IMR-90 (cell line): ENCODE measurements around the gene PFAS. TPM values are rescaled to one million over a fixed set of nuclear protein-coding genes. Genes with fewer than 3 reads are reported as not detected.

Experiments
- CEBPB ChIP-seq: IDR thresholded peaks from 2 replicates; pipeline ENCODE4 v1.6.1; 2012; ENCODE audit warnings: low read depth, low read length, improper control_type of control experiment
- FOS ChIP-seq: fragments of 150-350 bp; IDR thresholded peaks from 2 replicates; pipeline ENCODE4 v1.6.1; 2016; ENCODE audit warnings: low read depth, low read length
- MXI1 ChIP-seq: IDR thresholded peaks from 2 replicates; pipeline ENCODE4 v1.6.1; 2012; ENCODE audit warnings: low read depth, mild to moderate bottlenecking, low read length, moderate library complexity, borderline replicate concordance
- SMC3 ChIP-seq: fragments of 150-350 bp; IDR thresholded peaks from 2 replicates; pipeline ENCODE4 v1.6.1; 2016; ENCODE audit warnings: low read depth, mild to moderate bottlenecking, antibody characterized with exemption, low read length, moderate library complexity
- polyA plus RNA-seq, 3 experiments: library from polyadenylated mRNA; depleted of rRNA; stranded (reverse); fragments of >200 nt; gene quantifications; 2 replicates each; pipeline ENCODE4 v1.2.3, GENCODE V29; 2012; ENCODE audit warnings: low replicate concordance in 1 of 3
- total RNA-seq: library from RNA; depleted of rRNA; stranded (reverse); fragments of >200 nt; gene quantifications from 2 replicates; pipeline ENCODE4 v1.2.3, GENCODE V29; 2012

The PFAS gene
- total and polyA plus RNA-seq, 2 of the 4 experiments (the other 2 are of a cell fraction) = 20.7 to 26.2 TPM

DNA sequence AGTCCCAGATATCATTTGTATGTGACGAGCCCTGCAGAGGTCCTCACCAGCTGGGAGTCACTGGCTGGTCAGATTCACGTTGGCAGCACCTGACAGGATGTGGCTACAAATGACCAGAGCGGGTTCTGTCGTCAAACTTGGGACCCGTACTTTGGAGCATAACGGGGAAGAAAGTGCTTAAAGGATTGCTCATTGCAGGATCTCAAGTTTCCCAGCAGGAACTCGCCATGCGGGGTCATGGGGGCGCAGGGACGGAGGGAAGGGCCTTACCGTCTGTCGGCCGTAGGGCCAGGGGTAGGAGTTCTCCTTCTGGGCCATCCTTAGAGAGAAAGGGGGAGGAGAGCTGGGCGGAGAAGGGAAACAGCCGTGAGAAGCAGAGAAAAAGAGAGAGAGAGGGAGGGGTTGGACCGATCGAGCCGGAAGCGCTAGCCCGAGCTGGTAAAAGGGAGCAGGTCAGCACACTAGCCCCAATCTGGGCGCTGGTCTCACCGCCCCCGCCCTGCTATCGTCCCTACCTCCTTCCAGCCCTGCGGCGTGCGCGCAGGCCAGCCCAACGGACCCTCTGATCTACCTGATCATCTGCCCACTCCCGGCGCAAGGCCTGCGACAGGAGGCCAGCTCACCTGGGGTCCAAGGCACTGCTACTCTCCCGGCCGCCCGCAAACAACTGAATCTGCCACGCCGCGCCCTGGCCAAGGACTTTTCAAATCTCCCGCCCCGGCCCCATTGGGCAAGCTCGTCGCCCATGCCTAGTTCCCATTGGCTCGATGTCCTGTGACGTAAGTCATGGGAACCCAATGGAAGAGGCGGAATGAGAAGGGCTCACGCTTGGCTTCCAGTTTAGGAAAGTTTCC lies 39.0 kb upstream of the PFAS start, which contains the start of gene AURKB (continued):
- TF ChIP-seq SMC3 = no peak
- TF ChIP-seq MXI1 = peak; percentile 100
- 0 out of 2 replicates have a peak, but pooled peaks have one; percentile 6 for TF ChIP-seq FOS
- peak; percentile 81 for TF ChIP-seq CEBPB
